Gastrocnemius medialis (tissue), 4 donors: ENCODE results near the gene UBE3B. TPM values are rescaled to one million over a fixed set of nuclear protein-coding genes. Genes with fewer than 3 reads are reported as not detected.

Experiments
- ATAC-seq, 2 donors: fragments of 150-250 bp; one replicate each; pipeline ENCODE4 v1.9.1; 2016
- DNase-seq, 2 donors: peaks; one replicate each; pipeline ENCODE4 v3.0.0-alpha.2; 2019
- H3K27ac ChIP-seq, 4 donors: fragments of 200-600 bp; sonication (generic); 1 replicate in 1 of 4; 2 replicates in 3 of 4; pipeline ENCODE4 v1.5.1; 2016 to 2018; ENCODE audit warnings: mild to moderate bottlenecking in 2 of 4, moderate library complexity in 1 of 4
- H3K27me3 ChIP-seq, 3 donors: fragments of 200-600 bp; sonication (generic) in 2 of 3; 1 replicate in 1 of 3; 2 replicates in 2 of 3; pipeline versions ENCODE4 v1.5.1 to v1.6.0; 2016 to 2019; ENCODE audit warnings: mild to moderate bottlenecking in 1 of 3, moderate library complexity in 1 of 3
- H3K36me3 ChIP-seq, 2 donors: fragments of 200-600 bp; sonication (generic) in 1 of 2; one replicate each; pipeline ENCODE4 v1.5.1; 2017 to 2018
- H3K4me1 ChIP-seq, 2 donors: fragments of 200-600 bp; sonication (generic) in 1 of 2; one replicate each; pipeline ENCODE4 v1.5.1; 2016 to 2017; ENCODE audit warnings: mild to moderate bottlenecking in 2 of 2
- H3K4me3 ChIP-seq, 4 donors: fragments of 200-600 bp; sonication (generic) in 3 of 4; 1 replicate in 1 of 4; 2 replicates in 3 of 4; pipeline ENCODE4 v1.5.1; 2016 to 2019; ENCODE audit warnings: mild to moderate bottlenecking in 2 of 4
- H3K9me3 ChIP-seq, 3 donors: fragments of 200-600 bp; sonication (generic) in 2 of 3; 1 replicate in 1 of 3; 2 replicates in 2 of 3; pipeline ENCODE4 v1.5.1; 2016 to 2019
- POLR2A ChIP-seq, 2 donors: fragments of 450-650 bp; IDR thresholded peaks; one replicate each; pipeline ENCODE4 v1.6.1; 2017; ENCODE audit warnings: antibody characterized with exemption in 2 of 2, mild to moderate bottlenecking in 2 of 2, moderate library complexity in 2 of 2
- in situ Hi-C, 4 donors: fragments of 200-750 bp; cut with MboI; loops; one replicate each; pipeline versions ENCODE4 v1.15.0 to v1.8.0; 2017; ENCODE audit warnings: low sequenced_read_pairs in 4 of 4
- intact Hi-C: fragments of 100-400 bp; cut with DNase I; formaldehyde crosslinking; loops from one replicate; pipeline ENCODE4 v1.15.1; 2023; ENCODE audit warnings: low total_unique reads
- total RNA-seq, 4 donors: library from RNA; depleted of rRNA; stranded (reverse); fragments of >200 nt; gene quantifications; one replicate each; pipeline versions ENCODE4 v1.1.0 to v1.2.3, GENCODE V29; 2016
- TF ChIP-seq, protein P1 (sequence below), 5 experiments: fragments of 450-650 bp in 3 of 5; fragments of 200-600 bp in 2 of 5; sonication (generic) in 2 of 5; IDR thresholded peaks in 4 of 5; conservative IDR thresholded peaks in 1 of 5; 1 replicate in 4 of 5; 2 replicates in 1 of 5; pipeline ENCODE4 v1.5.1; 2016 to 2019; ENCODE audit warnings: antibody characterized with exemption in 5 of 5, mild to moderate bottlenecking in 3 of 5, moderate library complexity in 3 of 5

UBE3B gene
- total RNA-seq, 4 donors from 2014 or later: 44.8 to 58.2 (median 55.9) TPM

- H3K27ac ChIP-seq: peak overlapping the region in 1 of 4 donors; percentile 47
- H3K4me1 ChIP-seq: peaks cover 0 to 14% of the 10 kb centered on the region in 2 donors
- ATAC-seq (no peak), DNase-seq (no peak)
- intact Hi-C loops: loop anchor here (2.0 kb wide), 1 partner anchor 44 kb away; the partner anchor contains the start of genes KCTD10 and UBE3B
- H3K9me3 ChIP-seq: no peaks in the 10 kb centered on the region
- no peak overlapping the region for H3K4me3 ChIP-seq
- in situ Hi-C loops: loop anchor here in 1 of 4 donors (5.0 kb wide), 1 partner anchor 45 kb away; the partner anchor contains the start of genes KCTD10 and UBE3B
- no peak for TF ChIP-seq POLR2A (IDR thresholded peaks at IDR 0.05)
- TF ChIP-seq, protein P1, sequence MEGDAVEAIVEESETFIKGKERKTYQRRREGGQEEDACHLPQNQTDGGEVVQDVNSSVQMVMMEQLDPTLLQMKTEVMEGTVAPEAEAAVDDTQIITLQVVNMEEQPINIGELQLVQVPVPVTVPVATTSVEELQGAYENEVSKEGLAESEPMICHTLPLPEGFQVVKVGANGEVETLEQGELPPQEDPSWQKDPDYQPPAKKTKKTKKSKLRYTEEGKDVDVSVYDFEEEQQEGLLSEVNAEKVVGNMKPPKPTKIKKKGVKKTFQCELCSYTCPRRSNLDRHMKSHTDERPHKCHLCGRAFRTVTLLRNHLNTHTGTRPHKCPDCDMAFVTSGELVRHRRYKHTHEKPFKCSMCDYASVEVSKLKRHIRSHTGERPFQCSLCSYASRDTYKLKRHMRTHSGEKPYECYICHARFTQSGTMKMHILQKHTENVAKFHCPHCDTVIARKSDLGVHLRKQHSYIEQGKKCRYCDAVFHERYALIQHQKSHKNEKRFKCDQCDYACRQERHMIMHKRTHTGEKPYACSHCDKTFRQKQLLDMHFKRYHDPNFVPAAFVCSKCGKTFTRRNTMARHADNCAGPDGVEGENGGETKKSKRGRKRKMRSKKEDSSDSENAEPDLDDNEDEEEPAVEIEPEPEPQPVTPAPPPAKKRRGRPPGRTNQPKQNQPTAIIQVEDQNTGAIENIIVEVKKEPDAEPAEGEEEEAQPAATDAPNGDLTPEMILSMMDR (IDR thresholded peaks at IDR 0.05 in 4 of 5, conservative IDR thresholded peaks at IDR 0.05 in 1 of 5): no peak
- no peaks in the 10 kb centered on the region for H3K36me3 ChIP-seq
- H3K27me3 ChIP-seq: no peaks in the 10 kb centered on the region
Measured at GRCh38 chr12:109432431-109432830, 45.0 kb upstream of the UBE3B start.

DNA sequence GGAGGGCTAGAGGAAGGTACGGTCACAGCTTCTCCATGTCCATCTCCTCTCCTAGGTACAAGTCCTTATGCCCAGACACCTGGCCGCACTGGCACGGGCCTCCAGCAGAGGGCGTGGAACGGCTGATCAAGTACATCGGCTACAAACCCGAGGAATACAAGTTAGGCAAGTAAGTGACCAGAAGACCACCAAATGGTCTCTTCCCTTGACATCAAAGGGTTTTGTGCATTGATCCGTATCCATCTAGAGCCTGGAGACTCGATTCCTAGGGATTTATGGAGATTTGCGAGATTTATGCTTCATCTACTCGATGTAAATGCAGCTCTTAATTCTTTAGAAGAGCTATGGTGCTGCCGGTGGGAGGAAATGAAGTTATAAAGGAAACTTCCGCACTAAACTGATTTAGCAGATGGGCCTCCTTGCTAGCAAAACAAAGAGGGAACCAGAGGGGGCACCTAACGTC is 44.6 kb upstream of the UBE3B start:
- intact Hi-C loops (loop anchor here (2.0 kb wide), 1 partner anchor 44 kb away; the partner anchor contains the start of genes KCTD10 and UBE3B), in situ Hi-C loops (loop anchor here in 1 of 4 donors (5.0 kb wide), 1 partner anchor 44 kb away; the partner anchor contains the start of genes KCTD10 and UBE3B)
- Histone ChIP-seq H3K36me3 (no peaks in the 10 kb centered on the region), H3K9me3 (no peaks in the 10 kb centered on the region), H3K4me3 (peak overlapping the region in 1 of 4 donors; percentile 9), H3K27ac (peak overlapping the region in 3 of 4 donors; percentile 39 to 50 (median 47)), H3K4me1 (peaks cover 0 to 14% of the 10 kb centered on the region in 2 donors), H3K27me3 (no peaks in the 10 kb centered on the region)
- DNase-seq (peak; percentile 38 to 68), ATAC-seq (peak; percentile 24 to 40)
- no peak for TF ChIP-seq POLR2A (IDR thresholded peaks at IDR 0.05)
- TF ChIP-seq, protein P1 (IDR thresholded peaks at IDR 0.05 in 4 of 5, conservative IDR thresholded peaks at IDR 0.05 in 1 of 5): peak in 4 of 5 experiments; percentile 54 to 78 (median 64)

- no peak for TF ChIP-seq POLR2A (IDR thresholded peaks at IDR 0.05)
- TF ChIP-seq, protein P1 (IDR thresholded peaks at IDR 0.05 in 4 of 5, conservative IDR thresholded peaks at IDR 0.05 in 1 of 5): peak in 2 of 5 experiments; percentile 21 to 24
- Histone ChIP-seq H3K36me3 (no peaks in the 10 kb centered on the region), H3K27ac (peak overlapping the region in 3 of 4 donors; percentile 39 to 50 (median 47)), H3K9me3 (no peaks in the 10 kb centered on the region), H3K4me1 (peaks cover 0 to 14% of the 10 kb centered on the region in 2 donors), H3K4me3 (no peak overlapping the region), H3K27me3 (no peaks in the 10 kb centered on the region)
- DNase-seq (peak in 1 of 2 donors; percentile 21), ATAC-seq (peak in 1 of 2 donors; percentile 41)
- intact Hi-C loops (loop anchor here (2.0 kb wide), 1 partner anchor 43 kb away; the partner anchor contains the start of genes KCTD10 and UBE3B), in situ Hi-C loops (loop anchor here in 1 of 4 donors (5.0 kb wide), 1 partner anchor 44 kb away; the partner anchor contains the start of genes KCTD10 and UBE3B)
Measured at GRCh38 chr12:109433618-109434017, 43.8 kb upstream of the UBE3B start.

DNA sequence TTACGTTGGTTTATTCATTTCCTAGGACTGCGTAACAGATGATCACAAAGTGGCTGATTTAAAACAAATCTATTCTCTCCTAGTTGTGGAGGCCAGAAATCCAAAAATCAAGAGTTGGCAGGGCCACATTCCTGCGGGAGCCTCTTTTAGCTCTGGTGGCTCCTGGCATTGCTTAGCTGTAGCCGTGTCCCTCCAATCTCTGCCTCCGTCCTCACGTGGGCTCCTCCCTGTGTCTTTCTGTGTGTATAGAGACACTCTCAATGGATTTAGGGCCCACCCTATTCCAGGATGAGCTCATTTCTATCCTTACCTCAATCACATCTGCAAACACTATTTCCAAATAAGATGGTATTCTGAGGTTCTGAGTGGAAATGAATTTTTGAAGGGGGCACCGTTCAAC is 42.9 kb upstream of the UBE3B start:
- in situ Hi-C loops: loop anchor here in 1 of 4 donors (5.0 kb wide), 1 partner anchor 43 kb away; the partner anchor contains the start of genes KCTD10 and UBE3B
- no peaks in the 10 kb centered on the region for H3K27me3 ChIP-seq
- no peak for TF ChIP-seq POLR2A (IDR thresholded peaks at IDR 0.05)
- TF ChIP-seq, protein P1 (IDR thresholded peaks at IDR 0.05 in 4 of 5, conservative IDR thresholded peaks at IDR 0.05 in 1 of 5): no peak
- no peak for DNase-seq
- H3K4me1 ChIP-seq: peaks cover 0 to 14% of the 10 kb centered on the region in 2 donors
- no peaks in the 10 kb centered on the region for H3K36me3 ChIP-seq
- ATAC-seq: no peak
- intact Hi-C loops: no loop called here
- H3K27ac ChIP-seq: no peak overlapping the region
- H3K4me3 ChIP-seq: no peak overlapping the region
- no peaks in the 10 kb centered on the region for H3K9me3 ChIP-seq
